Keratinocyte (primary cell): Measurements from ENCODE around the gene CETN1. TPM values are rescaled to one million over a fixed set of nuclear protein-coding genes. Genes with fewer than 3 reads are reported as not detected.

Experiments
- DNase-seq: peaks from one replicate; pipeline ENCODE4 v3.0.0-alpha.2; 2011; ENCODE audit warnings: low read depth, missing footprints, low spot score
- FAIRE-seq: peaks from 2 replicates; lab custom pipeline; 2011; peaks lifted over from hg19 to GRCh38; lab: Jason Lieb, UNC
- H2AFZ ChIP-seq: 2 replicates; pipeline ENCODE4 v1.6.0; 2012; ENCODE audit warnings: low read length, control low read depth, inconsistent platforms; ENCODE audit not compliant: control insufficient read depth
- H3K27ac ChIP-seq: 2 replicates; pipeline ENCODE4 v1.5.1; 2011; ENCODE audit warnings: low read length; ENCODE audit not compliant: control insufficient read depth, insufficient read depth
- H3K27me3 ChIP-seq: 3 replicates; pipeline ENCODE4 v1.6.0; 2011; ENCODE audit warnings: low read length; ENCODE audit not compliant: control insufficient read depth, insufficient read depth; ENCODE audit errors: extremely low read depth
- H3K36me3 ChIP-seq, 2 experiments: 2 replicates in 1 of 2; 3 replicates in 1 of 2; pipeline ENCODE4 v1.5.1; 2011; ENCODE audit warnings: low read length in 2 of 2, mild to moderate bottlenecking in 1 of 2; ENCODE audit not compliant: control insufficient read depth in 2 of 2, insufficient read depth in 2 of 2; ENCODE audit errors: extremely low read depth in 1 of 2
- H3K4me1 ChIP-seq: 3 replicates; pipeline ENCODE4 v1.5.1; 2011; ENCODE audit warnings: low read length; ENCODE audit not compliant: control insufficient read depth, insufficient read depth; ENCODE audit errors: extremely low read depth
- H3K4me2 ChIP-seq: 3 replicates; pipeline ENCODE4 v1.6.0; 2011; ENCODE audit warnings: low read depth, low read length; ENCODE audit not compliant: control insufficient read depth, insufficient read depth; ENCODE audit errors: extremely low read depth
- H3K4me3 ChIP-seq, 3 experiments: fragments of 200-600 bp in 1 of 3; sonication (generic) in 1 of 3; 2 replicates in 2 of 3; 3 replicates in 1 of 3; pipeline ENCODE4 v1.5.1; 2011 to 2016; ENCODE audit warnings: low read length in 3 of 3, mild to moderate bottlenecking in 3 of 3, control low read depth in 2 of 3, inconsistent platforms in 1 of 3, low read depth in 1 of 3, mixed read lengths in 1 of 3, mixed run types in 1 of 3, moderate library complexity in 1 of 3; ENCODE audit not compliant: control insufficient read depth in 2 of 3, insufficient read depth in 2 of 3; ENCODE audit errors: extremely low read depth in 1 of 3
- H3K79me2 ChIP-seq: 2 replicates; pipeline ENCODE4 v1.6.0; 2012; ENCODE audit warnings: low read length; ENCODE audit not compliant: control insufficient read depth, insufficient read depth
- H3K9ac ChIP-seq: 3 replicates; pipeline ENCODE4 v1.6.0; 2011; ENCODE audit warnings: low read length; ENCODE audit not compliant: control insufficient read depth, insufficient read depth; ENCODE audit errors: extremely low read depth
- H3K9me1 ChIP-seq: 3 replicates; pipeline ENCODE4 v1.6.0; 2011; ENCODE audit warnings: low read length; ENCODE audit not compliant: control insufficient read depth, insufficient read depth; ENCODE audit errors: extremely low read depth
- H3K9me3 ChIP-seq: 2 replicates; pipeline ENCODE4 v1.5.1; 2012; ENCODE audit warnings: low read depth, low read length; ENCODE audit not compliant: control insufficient read depth
- H4K20me1 ChIP-seq: 3 replicates; pipeline ENCODE4 v1.6.0; 2011; ENCODE audit warnings: low read length; ENCODE audit not compliant: control insufficient read depth, insufficient read depth; ENCODE audit errors: extremely low read depth
- EZH2 ChIP-seq: IDR thresholded peaks from one replicate; pipeline ENCODE4 v1.6.1; 2012; ENCODE audit warnings: inconsistent platforms, mild to moderate bottlenecking, low read length, moderate library complexity
- dilution Hi-C: fragments of 300-500 bp; cut with MboI; formaldehyde crosslinking; loops from one replicate; pipeline ENCODE4 v1.7.0; 2020; ENCODE audit warnings: low sequenced_read_pairs; ENCODE audit not compliant: extremely low pct_ligation_motif_present
- polyA plus RNA-seq, 5 experiments: library from polyadenylated mRNA; depleted of rRNA in 3 of 5; stranded (reverse) in 3 of 5; stranded (forward) in 1 of 5; unstranded in 1 of 5; fragments of >200 nt; gene quantifications; 1 replicate in 1 of 5; 2 replicates in 3 of 5; 3 replicates in 1 of 5; pipeline versions ENCODE4 v1.2.1 to v1.2.3, GENCODE V29; 2011 to 2012; ENCODE audit warnings: missing spikeins in 2 of 5, low read depth in 1 of 5, low replicate concordance in 1 of 5
- TF ChIP-seq, protein P1 (sequence below), 3 experiments: IDR thresholded peaks in 1 of 3; conservative IDR thresholded peaks in 1 of 3; optimal IDR thresholded peaks in 1 of 3; 2 replicates in 2 of 3; 3 replicates in 1 of 3; pipeline versions ENCODE3 to v1.5.1; 2011; ENCODE audit warnings: low read length in 3 of 3, mild to moderate bottlenecking in 3 of 3, moderate library complexity in 2 of 3, control low read depth in 1 of 3, inconsistent platforms in 1 of 3; ENCODE audit not compliant: insufficient read depth in 2 of 3; ENCODE audit errors: extremely low read depth in 1 of 3

The CETN1 gene
- polyA plus RNA-seq, 1 donor (not counting 4 experiments of a cell fraction or from before 2014, with no cell fraction given): not detected

DNA sequence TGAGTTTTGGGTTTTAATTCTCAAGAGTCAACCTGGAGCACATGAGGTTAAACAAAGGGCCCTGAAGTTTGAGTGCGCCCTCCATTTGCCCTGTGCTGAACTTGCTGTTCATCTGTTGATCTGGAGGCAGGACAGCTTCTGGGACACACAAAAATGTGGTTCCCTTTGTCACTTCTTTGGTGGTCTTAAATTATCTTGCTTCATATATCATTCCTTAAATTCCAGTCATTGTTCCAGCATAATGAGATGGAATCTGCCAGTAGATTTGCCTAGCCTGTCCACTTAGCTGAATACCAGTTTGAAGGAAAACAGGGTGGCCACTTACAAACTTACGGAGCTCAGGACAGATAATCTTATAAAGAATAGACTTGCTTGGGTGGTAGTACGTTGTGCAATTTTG is 916 bp downstream of the CETN1 start:
- no peak for DNase-seq
- no peak for FAIRE-seq

DNA sequence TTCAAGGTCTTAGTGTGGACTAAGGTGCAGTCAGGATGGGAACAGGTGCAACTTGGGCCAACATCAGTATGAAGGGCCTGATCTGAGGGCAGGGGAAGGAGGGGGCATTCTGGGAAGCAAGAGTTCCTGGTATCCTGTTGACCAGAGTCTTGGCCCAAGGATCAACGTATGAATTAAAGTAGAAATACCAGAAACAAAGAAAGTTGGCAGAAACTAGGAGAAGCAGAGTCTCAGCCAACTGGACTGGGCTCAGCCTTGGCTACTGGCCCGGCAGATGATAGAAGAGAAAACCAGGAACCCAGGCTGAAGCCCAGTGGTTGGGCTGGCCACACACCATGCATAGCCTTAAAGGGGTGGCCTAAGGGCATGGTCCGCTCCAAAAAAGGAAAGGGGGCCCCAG is 2.3 kb downstream of the CETN1 start:
- H3K27ac ChIP-seq: no peak overlapping the region
- H4K20me1 ChIP-seq: no peaks in the 10 kb centered on the region
- H3K4me1 ChIP-seq: no peaks in the 10 kb centered on the region
- H3K4me3 ChIP-seq: no peak overlapping the region
- H2AFZ ChIP-seq: no peak overlapping the region
- no peak for TF ChIP-seq EZH2
- TF ChIP-seq, protein P1, sequence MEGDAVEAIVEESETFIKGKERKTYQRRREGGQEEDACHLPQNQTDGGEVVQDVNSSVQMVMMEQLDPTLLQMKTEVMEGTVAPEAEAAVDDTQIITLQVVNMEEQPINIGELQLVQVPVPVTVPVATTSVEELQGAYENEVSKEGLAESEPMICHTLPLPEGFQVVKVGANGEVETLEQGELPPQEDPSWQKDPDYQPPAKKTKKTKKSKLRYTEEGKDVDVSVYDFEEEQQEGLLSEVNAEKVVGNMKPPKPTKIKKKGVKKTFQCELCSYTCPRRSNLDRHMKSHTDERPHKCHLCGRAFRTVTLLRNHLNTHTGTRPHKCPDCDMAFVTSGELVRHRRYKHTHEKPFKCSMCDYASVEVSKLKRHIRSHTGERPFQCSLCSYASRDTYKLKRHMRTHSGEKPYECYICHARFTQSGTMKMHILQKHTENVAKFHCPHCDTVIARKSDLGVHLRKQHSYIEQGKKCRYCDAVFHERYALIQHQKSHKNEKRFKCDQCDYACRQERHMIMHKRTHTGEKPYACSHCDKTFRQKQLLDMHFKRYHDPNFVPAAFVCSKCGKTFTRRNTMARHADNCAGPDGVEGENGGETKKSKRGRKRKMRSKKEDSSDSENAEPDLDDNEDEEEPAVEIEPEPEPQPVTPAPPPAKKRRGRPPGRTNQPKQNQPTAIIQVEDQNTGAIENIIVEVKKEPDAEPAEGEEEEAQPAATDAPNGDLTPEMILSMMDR (optimal IDR thresholded peaks at IDR 0.05 in 1 of 3, IDR thresholded peaks at IDR 0.05 in 1 of 3, conservative IDR thresholded peaks at IDR 0.05 in 1 of 3; ENCODE audit: extremely low read depth in 1 of 3, insufficient read depth in 2 of 3, low read length in 3 of 3): no peak
- no peaks in the 10 kb centered on the region for H3K36me3 ChIP-seq
- dilution Hi-C loops: no loop called here
- H3K9me1 ChIP-seq: no peaks in the 10 kb centered on the region
- H3K9me3 ChIP-seq: no peaks in the 10 kb centered on the region
- DNase-seq (no peak), FAIRE-seq (no peak)
- no peak overlapping the region for H3K9ac ChIP-seq
- no peak overlapping the region for H3K4me2 ChIP-seq
- H3K27me3 ChIP-seq: no peaks in the 10 kb centered on the region
- no peaks in the 10 kb centered on the region for H3K79me2 ChIP-seq

More for the DNA sequence above, 916 bp downstream of the CETN1 start:
- Histone ChIP-seq H3K27ac (no peak overlapping the region), H3K9me3 (no peaks in the 10 kb centered on the region), H3K4me3 (no peak overlapping the region), H3K79me2 (no peaks in the 10 kb centered on the region), H4K20me1 (no peaks in the 10 kb centered on the region), H3K9me1 (no peaks in the 10 kb centered on the region), H3K9ac (no peak overlapping the region), H3K4me2 (no peak overlapping the region), H3K27me3 (no peaks in the 10 kb centered on the region), H2AFZ (no peak overlapping the region), H3K4me1 (no peaks in the 10 kb centered on the region), H3K36me3 (no peaks in the 10 kb centered on the region)
- TF ChIP-seq EZH2: no peak
- TF ChIP-seq, protein P1 (optimal IDR thresholded peaks at IDR 0.05 in 1 of 3, IDR thresholded peaks at IDR 0.05 in 1 of 3, conservative IDR thresholded peaks at IDR 0.05 in 1 of 3; ENCODE audit: extremely low read depth in 1 of 3, insufficient read depth in 2 of 3, low read length in 3 of 3): no peak
- dilution Hi-C loops: no loop called here
